Thyroid gland (tissue), 4 donors: ENCODE results near the gene KREMEN2.

ENCODE experiments used
- CTCF ChIP-seq, 6 experiments: fragments of 200-600 bp in 3 of 6; fragments of 450-650 bp in 3 of 6; sonication (generic) in 3 of 6; IDR thresholded peaks; one replicate each; pipeline ENCODE4 v1.5.1; 2016 to 2019; ENCODE audit warnings: antibody characterized with exemption in 6 of 6, mild to moderate bottlenecking in 2 of 6, inconsistent platforms in 1 of 6, moderate library complexity in 1 of 6
- POLR2A ChIP-seq, 2 donors: fragments of 450-650 bp; IDR thresholded peaks; one replicate each; pipeline ENCODE4 v1.6.1; 2017; ENCODE audit warnings: antibody characterized with exemption in 2 of 2, mild to moderate bottlenecking in 2 of 2, moderate library complexity in 1 of 2

- TF ChIP-seq CTCF (IDR thresholded peaks at IDR 0.05) (no peak), POLR2A (IDR thresholded peaks at IDR 0.05) (no peak)
These were observed 22.0 kb upstream of the KREMEN2 start for GRCh38 chr16:2942045-2942444.
